Glutamatergic neuron (in vitro differentiated cells): ENCODE measurements around the gene CELF4. TPM values are rescaled to one million over a fixed set of nuclear protein-coding genes. Genes with fewer than 3 reads are reported as not detected.

ENCODE experiments used
- DNase-seq: peaks from one replicate; pipeline ENCODE4 v3.0.0; 2022
- H3K27ac Mint-ChIP-seq: one replicate; pipeline ENCODE4 v1.8.0; 2020; ENCODE audit warnings: mild to moderate bottlenecking, mixed read lengths, inconsistent platforms; ENCODE audit not compliant: unreplicated experiment
- H3K27me3 Mint-ChIP-seq: one replicate; pipeline ENCODE4 v1.8.0; 2020; ENCODE audit warnings: mild to moderate bottlenecking, moderate library complexity, mixed read lengths, inconsistent platforms; ENCODE audit not compliant: unreplicated experiment
- H3K36me3 Mint-ChIP-seq: one replicate; pipeline ENCODE4 v1.8.0; 2020; ENCODE audit warnings: mild to moderate bottlenecking, mixed read lengths, inconsistent platforms; ENCODE audit not compliant: unreplicated experiment
- H3K4me1 Mint-ChIP-seq: one replicate; pipeline ENCODE4 v1.8.0; 2020; ENCODE audit warnings: mild to moderate bottlenecking, low read depth, mixed read lengths, inconsistent platforms; ENCODE audit not compliant: unreplicated experiment
- H3K4me3 Mint-ChIP-seq: one replicate; pipeline ENCODE4 v1.8.0; 2020; ENCODE audit warnings: mild to moderate bottlenecking, mixed read lengths, inconsistent platforms; ENCODE audit not compliant: unreplicated experiment
- H3K9me3 Mint-ChIP-seq: one replicate; pipeline ENCODE4 v1.8.0; 2020; ENCODE audit warnings: mild to moderate bottlenecking, moderate library complexity, mixed read lengths, inconsistent platforms; ENCODE audit not compliant: unreplicated experiment
- CTCF ChIP-seq: fragments of 200-600 bp; sonication (generic); IDR thresholded peaks from one replicate; pipeline ENCODE4 v1.5.0; 2021; ENCODE audit not compliant: partially characterized antibody, unreplicated experiment
- total RNA-seq: library from RNA; stranded (reverse); fragmentation: NEBNext Ultra II Directional; extraction: Animal tissue kit (Norgen Biotek cat#: 25700); gene quantifications from one replicate; pipeline ENCODE4 v1.2.1, GENCODE V29; 2021; ENCODE audit not compliant: unreplicated experiment

Gene CELF4
- total RNA-seq, 1 donor from 2014 or later: 38.4 TPM

GRCh38 chr18:37218022-37218590 lies 347.5 kb downstream of the CELF4 start:
- Mint-ChIP-seq H3K36me3 (peaks cover 21% of the 10 kb centered on the region), H3K4me3 (no peak overlapping the region), H3K4me1 (no peaks in the 10 kb centered on the region), H3K9me3 (peaks cover 9% of the 10 kb centered on the region), H3K27me3 (peaks cover 5% of the 10 kb centered on the region), H3K27ac (no peak overlapping the region)
- TF ChIP-seq CTCF: no peak
- DNase-seq: no peak

GRCh38 chr18:37210781-37211180 lies 354.8 kb downstream of the CELF4 start:
- H3K4me3 Mint-ChIP-seq: no peak overlapping the region
- no peaks in the 10 kb centered on the region for H3K4me1 Mint-ChIP-seq
- H3K36me3 Mint-ChIP-seq: peaks cover 8% of the 10 kb centered on the region
- H3K27me3 Mint-ChIP-seq: peaks cover 2% of the 10 kb centered on the region
- TF ChIP-seq CTCF: no peak
- H3K9me3 Mint-ChIP-seq: peaks cover 6% of the 10 kb centered on the region
- DNase-seq: no peak
- H3K27ac Mint-ChIP-seq: no peak overlapping the region

GRCh38 chr18:37207343-37207742 lies 358.3 kb downstream of the CELF4 start:
- Mint-ChIP-seq H3K27me3 (peaks cover 2% of the 10 kb centered on the region), H3K9me3 (no peaks in the 10 kb centered on the region), H3K36me3 (peaks cover 4% of the 10 kb centered on the region), H3K27ac (no peak overlapping the region), H3K4me3 (no peak overlapping the region), H3K4me1 (no peaks in the 10 kb centered on the region)
- TF ChIP-seq CTCF: no peak
- no peak for DNase-seq

- no peak for DNase-seq
- H3K36me3 Mint-ChIP-seq: peaks cover 17% of the 10 kb centered on the region
- H3K4me3 Mint-ChIP-seq: no peak overlapping the region
- H3K4me1 Mint-ChIP-seq: no peaks in the 10 kb centered on the region
- H3K27me3 Mint-ChIP-seq: no peaks in the 10 kb centered on the region
- no peak overlapping the region for H3K27ac Mint-ChIP-seq
- TF ChIP-seq CTCF: no peak
- peaks cover 2% of the 10 kb centered on the region for H3K9me3 Mint-ChIP-seq
Observed at GRCh38 chr18:37199741-37200140, 365.9 kb downstream of the CELF4 start.
